ENCODE measurements around the gene AFP.

AFP gene

GRCh38 chr4:73458184-73459047, 22.4 kb downstream of the AFP start:
- no peak for DNase-seq (ENCODE audit: low read depth, low spot score)

GRCh38 chr4:73459048-73459421, 23.0 kb downstream of the AFP start:
- DNase-seq (ENCODE audit: low read depth, low spot score), result no peak

- no peak for DNase-seq (ENCODE audit: low read depth, low spot score)
Observed at GRCh38 chr4:73460913-73461522, 25.0 kb downstream of the AFP start.

DNA sequence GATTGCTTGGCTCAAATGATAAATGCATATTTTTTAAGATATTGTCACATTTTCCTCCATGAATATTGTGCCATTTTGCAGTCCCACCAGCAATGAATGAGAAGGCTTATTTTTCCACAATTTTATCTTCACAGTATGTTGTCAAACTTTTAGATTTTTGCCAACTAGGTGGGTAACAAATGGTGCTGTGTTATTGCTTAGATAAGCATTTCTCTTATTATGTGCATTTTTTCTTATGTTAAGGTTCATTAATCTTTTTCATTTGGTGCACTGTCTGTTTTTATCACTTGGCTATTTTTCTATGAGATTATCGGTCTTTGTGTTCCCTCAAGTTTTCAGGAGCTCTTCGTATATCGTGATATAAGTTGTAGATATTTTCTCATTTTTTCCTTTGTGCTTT, 32.1 kb downstream of the AFP start:
- DNase-seq (ENCODE audit: low read depth, low spot score), result no peak

- DNase-seq (ENCODE audit: low read depth, low spot score), result no peak
Observed at GRCh38 chr4:73470728-73471127, 34.7 kb downstream of the AFP start.

DNA sequence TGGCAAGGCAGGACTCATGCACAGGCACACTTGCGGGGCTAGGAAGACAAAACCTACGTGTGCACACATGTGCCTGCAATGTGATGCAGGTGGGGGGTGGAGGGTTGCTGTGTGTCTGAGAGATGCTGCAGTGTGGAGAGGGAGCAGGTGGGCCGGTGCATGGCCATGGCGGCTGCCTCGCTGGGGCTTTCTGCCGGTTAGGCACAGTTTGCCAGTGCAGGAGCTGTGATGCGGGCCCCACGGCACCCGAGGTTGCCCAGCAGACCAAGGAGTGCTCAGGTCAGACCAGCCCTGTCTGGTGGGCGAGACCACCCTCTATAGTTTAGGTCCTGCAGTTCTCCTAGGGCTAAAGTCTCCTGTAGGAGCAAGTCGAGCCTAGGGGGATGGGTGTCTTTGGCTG, 41.2 kb downstream of the AFP start:
- DNase-seq (ENCODE audit: low read depth, low spot score), result no peak

DNA sequence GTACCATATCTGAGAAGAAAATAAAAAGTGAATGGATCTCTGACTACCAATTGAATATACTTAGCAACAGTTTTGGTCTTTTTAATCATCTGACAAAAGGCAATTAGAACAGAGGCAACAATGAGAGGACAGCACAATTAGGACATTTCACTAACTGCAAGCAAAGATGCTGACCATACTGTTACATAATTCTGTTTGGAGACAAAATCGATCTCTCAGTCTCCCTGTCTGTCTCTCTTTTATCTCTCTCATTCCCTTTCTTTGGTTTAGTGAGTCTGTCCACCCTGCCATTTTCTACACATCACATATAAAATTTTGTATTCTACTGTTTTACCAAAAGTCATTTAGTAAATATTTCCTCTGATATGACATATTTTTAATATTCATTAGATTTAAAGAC, 43.3 kb downstream of the AFP start:
- DNase-seq (ENCODE audit: low read depth, low spot score), result no peak

DNA sequence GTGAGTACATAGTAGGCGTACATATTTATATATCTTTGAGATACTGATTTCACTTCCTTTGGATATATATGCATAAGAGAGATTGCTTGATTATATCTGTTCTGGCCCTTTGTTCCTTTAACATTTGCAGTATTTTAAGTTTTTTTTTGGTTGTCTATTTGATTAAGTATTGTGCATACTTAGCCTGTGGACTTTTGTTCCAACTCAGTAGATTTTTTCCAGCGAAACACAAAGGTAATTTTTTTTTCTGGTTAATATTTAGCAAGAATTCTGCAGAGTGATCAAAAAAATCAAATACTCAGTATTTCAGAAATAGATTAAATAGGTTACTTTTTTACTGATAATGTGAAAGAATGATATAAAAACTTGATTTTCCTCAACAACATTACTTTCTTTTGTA, 45.3 kb downstream of the AFP start, which contains the start of gene AFM:
AFM (plus strand) TSS at position 388 of the 400 bp plus-strand sequence. CDS start 31 bp downstream, outside the sequence.
- DNase-seq (ENCODE audit: low read depth, low spot score), result no peak

DNA sequence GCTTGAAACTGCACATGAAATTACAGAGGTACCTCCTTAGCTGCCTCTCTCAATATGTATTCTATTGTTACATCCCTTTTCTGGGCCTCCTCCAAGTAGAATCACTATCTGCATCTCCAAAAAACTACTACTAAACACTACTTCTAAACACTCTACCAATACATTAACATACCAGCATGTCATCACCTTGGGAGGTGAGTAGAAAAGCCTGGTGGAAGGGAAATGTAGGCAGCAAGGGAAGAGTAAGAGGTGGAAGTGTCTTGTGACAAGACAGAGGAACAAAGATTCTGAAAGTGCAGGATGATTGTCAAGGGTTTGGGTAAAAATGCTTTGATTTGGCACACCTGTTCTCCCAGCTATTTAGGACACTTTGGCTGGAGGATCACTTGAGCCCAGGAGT, 49.1 kb downstream of the AFP start:
- DNase-seq (ENCODE audit: low read depth, low spot score), result no peak

- no peak for DNase-seq (ENCODE audit: low read depth, low spot score)
Observed at GRCh38 chr4:73485596-73485995, 49.6 kb downstream of the AFP start.

DNA sequence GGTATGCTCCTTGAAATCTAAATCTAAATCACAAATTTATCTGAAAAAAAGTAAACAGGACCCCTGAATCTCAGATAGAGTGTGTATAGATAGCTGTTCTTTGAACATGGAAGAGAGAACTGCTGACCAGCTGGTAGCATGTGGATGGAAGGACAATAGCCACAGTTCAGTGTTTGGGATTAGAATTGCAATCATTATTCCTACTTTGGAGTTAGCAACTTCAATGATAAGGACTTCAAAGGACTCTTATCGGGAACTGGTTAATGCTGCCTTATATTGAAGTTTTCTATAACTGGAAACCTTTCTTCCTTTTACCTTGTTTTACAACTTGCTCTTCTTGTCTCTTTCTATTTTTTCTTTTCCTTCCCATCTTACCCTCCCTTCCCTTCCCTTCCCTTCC, 50.5 kb downstream of the AFP start:
- DNase-seq (ENCODE audit: low read depth, low spot score), result no peak

DNA sequence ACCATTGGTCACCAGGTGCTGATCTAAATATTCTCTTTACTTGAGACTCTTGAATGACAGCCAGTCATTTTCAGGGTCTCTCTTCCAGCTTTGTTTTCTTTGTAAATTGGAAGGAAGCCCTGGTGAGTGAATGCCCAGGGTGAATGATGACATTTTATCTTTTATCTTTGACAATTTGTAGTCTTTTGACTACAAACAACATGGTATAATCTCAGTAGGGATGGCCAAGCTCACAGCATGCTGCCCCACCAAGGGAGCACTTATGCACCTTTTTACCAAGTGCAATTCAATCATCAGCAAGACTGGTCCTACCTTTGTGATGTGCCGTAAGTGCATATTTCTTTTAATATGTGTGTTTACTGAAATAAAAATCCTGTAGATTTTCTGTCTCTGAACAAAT, 51.2 kb downstream of the AFP start:
- no peak for DNase-seq (ENCODE audit: low read depth, low spot score)

DNA sequence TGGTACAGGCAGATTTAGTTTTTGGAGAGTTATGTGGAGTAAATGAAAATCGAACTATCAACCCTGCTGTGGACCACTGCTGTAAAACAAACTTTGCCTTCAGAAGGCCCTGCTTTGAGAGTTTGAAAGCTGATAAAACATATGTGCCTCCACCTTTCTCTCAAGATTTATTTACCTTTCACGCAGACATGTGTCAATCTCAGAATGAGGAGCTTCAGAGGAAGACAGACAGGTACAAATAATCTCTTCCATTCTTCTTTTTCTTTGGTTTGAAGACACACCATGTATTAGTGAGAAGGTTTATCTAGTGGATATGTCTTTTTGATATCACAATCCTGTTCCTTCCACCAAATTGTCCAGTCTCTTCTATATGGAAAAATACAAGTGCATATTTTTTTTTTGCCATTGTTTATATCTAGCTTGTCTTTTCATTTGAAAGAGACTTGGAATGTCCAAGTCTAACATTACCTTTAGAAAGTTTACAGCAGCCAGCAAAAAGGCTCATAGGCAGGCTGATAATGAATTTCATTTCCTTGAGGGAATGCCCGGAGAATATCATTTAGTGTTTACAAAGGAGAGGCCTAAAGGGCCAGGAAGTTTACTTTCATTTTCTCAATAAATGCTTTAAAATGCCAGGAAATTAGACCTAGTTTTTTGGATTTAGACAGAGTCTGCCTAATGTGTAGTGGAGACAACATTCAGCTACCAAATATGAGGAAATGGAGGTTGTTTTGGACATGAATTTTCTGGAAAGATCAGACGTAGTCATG, 64.2 kb downstream of the AFP start:
- DNase-seq (ENCODE audit: low read depth, low spot score), result no peak

- no peak for DNase-seq (ENCODE audit: low read depth, low spot score)
Observed at GRCh38 chr4:73501664-73502265, 65.7 kb downstream of the AFP start.

DNA sequence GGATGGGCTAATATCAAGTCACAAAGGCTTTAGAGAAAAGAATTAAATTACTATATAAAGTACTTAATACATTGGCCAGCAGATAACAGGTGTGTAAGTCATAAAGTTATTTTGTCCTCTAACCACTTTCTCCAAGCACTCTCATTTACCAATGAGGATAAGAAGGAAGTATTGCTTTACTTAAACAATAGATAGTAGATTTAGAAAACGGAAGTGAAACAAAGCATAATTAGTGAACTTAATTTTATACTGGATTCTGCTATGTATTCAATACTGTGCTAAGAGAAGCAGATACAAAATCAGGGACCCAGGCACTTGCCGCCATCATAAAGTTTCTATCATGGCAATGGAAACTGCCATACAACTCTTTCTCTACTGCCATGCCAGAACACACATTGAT, 69.5 kb downstream of the AFP start:
- DNase-seq (ENCODE audit: low read depth, low spot score), result no peak
